ENCODE results near the gene SIGLEC1. TPM values are rescaled to one million over a fixed set of nuclear protein-coding genes. Genes with fewer than 3 reads are reported as not detected.

SIGLEC1 gene
- total and polyA plus RNA-seq, 10 of the 15 experiments (the other 5 are each of a cell fraction or from before 2014, with no cell fraction given) = 0.05 TPM; not detected in 9

GRCh38 chr20:3694864-3695263 lies 17.5 kb downstream of the SIGLEC1 start:
- ATAC-seq (no peak), DNase-seq (ENCODE audit: low read depth, low spot score) (no peak), FAIRE-seq (no peak)
- SMC1A ChIA-PET (ENCODE audit: uncharacterized antibody, unreplicated experiment) = no interaction called here
- no peaks in the 10 kb centered on the region for H3K79me2 ChIP-seq (ENCODE audit: control insufficient read depth, insufficient read depth, low read length)
- RAD21 ChIA-PET (ENCODE audit: unreplicated experiment) = no interaction called here
- TF ChIP-seq POLR2AphosphoS2 (IDR thresholded peaks at IDR 0.05; ENCODE audit: low read depth, low read length) = no peak
- TF ChIP-seq MYC (IDR thresholded peaks at IDR 0.05; ENCODE audit: insufficient read depth, insufficient read length, insufficient replicate concordance, low read length, severe bottlenecking) = no peak
- TF ChIP-seq CBX5 (IDR thresholded peaks at IDR 0.05; ENCODE audit: low read depth) = no peak
- TF ChIP-seq DPF2 (IDR thresholded peaks at IDR 0.05) = no peak
- TF ChIP-seq ZSCAN29 (IDR thresholded peaks at IDR 0.05) = no peak
- TF ChIP-seq JUND (IDR thresholded peaks at IDR 0.05; ENCODE audit: low read depth, low read length) = no peak
- no peak for TF ChIP-seq CBX3 (IDR thresholded peaks at IDR 0.05; ENCODE audit: borderline replicate concordance, low read depth)
- TF ChIP-seq JUNB (IDR thresholded peaks at IDR 0.05) = no peak
- no peak overlapping the region for H3K4me3 ChIP-seq
- 44% methylated on average over 5 of the region's 5 CpGs for WGBS (ENCODE audit: insufficient coverage, insufficient replicate concordance, low lambda C conversion rate, missing lambda C conversion rate)
- intact Hi-C loops (cut with micrococcal nuclease; ENCODE audit: unreplicated experiment) = no loop called here
- no peaks in the 10 kb centered on the region; a peak in 2 of 4 replicates for H3K27me3 ChIP-seq (replicated peaks in 1 of 2; ENCODE audit: control insufficient read depth in 2 of 2, insufficient read depth in 2 of 2, low read length in 1 of 2)
- H4K20me1 ChIP-seq (ENCODE audit: control insufficient read depth, insufficient read depth) = no peaks in the 10 kb centered on the region
- CTCF ChIA-PET = interaction anchor here (1.5 to 2.3 kb wide), 2 partner anchors 16 to 18 kb away, joined by 6 to 8 read pairs; no protein-coding TSS in a partner anchor
- H3K4me2 ChIP-seq (ENCODE audit: control insufficient read depth, insufficient read depth) = no peak overlapping the region
- POLR2A ChIA-PET = no interaction called here
- BruUV-seq (replicated peaks) = no TSS peak
- in situ Hi-C loops (cut with MboI) = no loop called here
- no peak overlapping the region for H2AFZ ChIP-seq (ENCODE audit: control insufficient read depth, low read depth, low read length)
- H3K9me3 ChIP-seq (replicated peaks; ENCODE audit: control insufficient read depth, insufficient read depth, low read length) = peaks cover 1% of the 10 kb centered on the region; the same call in 1 of the 3 replicates
- no peaks in the 10 kb centered on the region for H3K36me3 ChIP-seq (ENCODE audit: control insufficient read depth in 2 of 2, insufficient read depth in 2 of 2, low read length in 1 of 2)
- H3K27ac ChIP-seq (ENCODE audit: control insufficient read depth, insufficient read depth) = no peak overlapping the region
- H3K4me1 ChIP-seq (ENCODE audit: control insufficient read depth, insufficient read depth, low read length) = no peaks in the 10 kb centered on the region
- no peak overlapping the region for H3K9ac ChIP-seq (ENCODE audit: control insufficient read depth, insufficient read depth, low read length)

- H3K79me2 ChIP-seq (ENCODE audit: control insufficient read depth, insufficient read depth, low read length) = no peaks in the 10 kb centered on the region
- WGBS (ENCODE audit: insufficient coverage, insufficient replicate concordance, low lambda C conversion rate, missing lambda C conversion rate) = 49% methylated on average over 13 of the region's 13 CpGs
- intact Hi-C loops (cut with micrococcal nuclease; ENCODE audit: unreplicated experiment) (no loop called here), in situ Hi-C loops (cut with MboI) (no loop called here)
- no TSS peak for BruUV-seq (replicated peaks)
- ATAC-seq = no peak
- H3K36me3 ChIP-seq (ENCODE audit: control insufficient read depth in 2 of 2, insufficient read depth in 2 of 2, low read length in 1 of 2) = no peaks in the 10 kb centered on the region
- ChIA-PET SMC1A (ENCODE audit: uncharacterized antibody, unreplicated experiment) (no interaction called here), POLR2A (no interaction called here), RAD21 (ENCODE audit: unreplicated experiment) (no interaction called here), CTCF (no interaction called here)
- no peak overlapping the region for H3K4me2 ChIP-seq (ENCODE audit: control insufficient read depth, insufficient read depth)
- no peak for DNase-seq (ENCODE audit: low read depth, low spot score)
- H3K27ac ChIP-seq (ENCODE audit: control insufficient read depth, insufficient read depth) = no peak overlapping the region
- H3K4me1 ChIP-seq (ENCODE audit: control insufficient read depth, insufficient read depth, low read length) = no peaks in the 10 kb centered on the region
- H2AFZ ChIP-seq (ENCODE audit: control insufficient read depth, low read depth, low read length) = no peak overlapping the region
- no peak for FAIRE-seq
- no peak overlapping the region for H3K4me3 ChIP-seq
- H3K9ac ChIP-seq (ENCODE audit: control insufficient read depth, insufficient read depth, low read length) = no peak overlapping the region
- peaks cover 1% of the 10 kb centered on the region; the same call in 1 of the 3 replicates for H3K9me3 ChIP-seq (replicated peaks; ENCODE audit: control insufficient read depth, insufficient read depth, low read length)
- H3K27me3 ChIP-seq (replicated peaks in 1 of 2; ENCODE audit: control insufficient read depth in 2 of 2, insufficient read depth in 2 of 2, low read length in 1 of 2) = no peaks in the 10 kb centered on the region; a peak in 2 of 4 replicates
- H4K20me1 ChIP-seq (ENCODE audit: control insufficient read depth, insufficient read depth) = no peaks in the 10 kb centered on the region
- TF ChIP-seq IRF5 (IDR thresholded peaks at IDR 0.05; ENCODE audit: borderline replicate concordance) (no peak), MLLT1 (IDR thresholded peaks at IDR 0.05) (no peak), BCLAF1 (IDR thresholded peaks at IDR 0.05) (no peak)
Measured at GRCh38 chr20:3693376-3693775, 19.0 kb downstream of the SIGLEC1 start.
